Neural cell (in vitro differentiated cells): Measurements from ENCODE around the gene NHSL2. TPM values are rescaled to one million over a fixed set of nuclear protein-coding genes. Genes with fewer than 3 reads are reported as not detected.

Source experiments
- H2AFZ ChIP-seq: fragments of 200-600, 300-800 bp; sonication (generic), shearing (Covaris generic); 2 replicates; pipeline ENCODE4 v1.6.0; 2014; ENCODE audit warnings: low read depth, mild to moderate bottlenecking, antibody characterized with exemption, low read length, moderate library complexity
- H3F3A ChIP-seq: fragments of 200-600 bp; shearing (Covaris generic); 2 replicates; pipeline ENCODE4 v1.6.1; 2016; ENCODE audit warnings: mild to moderate bottlenecking, moderate library complexity, mixed read lengths, antibody characterized with exemption, low read length; ENCODE audit not compliant: insufficient read depth, poor library complexity, severe bottlenecking
- H3K27ac ChIP-seq: fragments of 200-600, 300-800 bp; sonication (generic), shearing (Covaris generic); 2 replicates; pipeline ENCODE4 v1.5.1; 2014; ENCODE audit warnings: mild to moderate bottlenecking, low read length, moderate library complexity
- H3K27me3 ChIP-seq: fragments of 300-800, 200-600 bp; sonication (generic), shearing (Covaris generic); 2 replicates; pipeline ENCODE4 v1.6.0; 2014; ENCODE audit warnings: mild to moderate bottlenecking, low read depth, low read length, moderate library complexity; ENCODE audit not compliant: insufficient read depth
- H3K36me3 ChIP-seq: fragments of 300-800, 200-600 bp; sonication (generic), shearing (Covaris generic); 2 replicates; pipeline ENCODE4 v1.5.1; 2014; ENCODE audit warnings: mild to moderate bottlenecking, antibody characterized with exemption, low read length, moderate library complexity; ENCODE audit not compliant: insufficient read depth
- H3K4me2 ChIP-seq: fragments of 300-800, 200-600 bp; sonication (generic), shearing (Covaris generic); 2 replicates; pipeline ENCODE4 v1.6.0; 2014; ENCODE audit warnings: mild to moderate bottlenecking, low read length
- H3K4me3 ChIP-seq: fragments of 300-800, 200-600 bp; sonication (generic), shearing (Covaris generic); 2 replicates; pipeline ENCODE4 v1.5.1; 2014; ENCODE audit warnings: mild to moderate bottlenecking, low read length, moderate library complexity
- H3K79me2 ChIP-seq: fragments of 200-600 bp; shearing (Covaris generic); replicated peaks from 2 replicates; pipeline ENCODE4 v1.6.0; 2014; ENCODE audit warnings: mild to moderate bottlenecking, low read length, moderate library complexity; ENCODE audit not compliant: insufficient read depth
- H3K9ac ChIP-seq: fragments of 300-800, 200-600 bp; sonication (generic), shearing (Covaris generic); 2 replicates; pipeline ENCODE4 v1.6.1; 2016; ENCODE audit warnings: mild to moderate bottlenecking, low read length, mixed read lengths
- H3K9me2 ChIP-seq: fragments of 200-600 bp; shearing (Covaris generic); 2 replicates; pipeline ENCODE4 v1.6.1; 2016; ENCODE audit warnings: mild to moderate bottlenecking, low read length, mixed read lengths; ENCODE audit not compliant: insufficient read depth
- H3K9me3 ChIP-seq: fragments of 200-600, 300-800 bp; sonication (generic), shearing (Covaris generic); 2 replicates; pipeline ENCODE4 v1.6.1; 2016; ENCODE audit warnings: mild to moderate bottlenecking, mixed run types, low read length, moderate library complexity, mixed read lengths
- H4K20me1 ChIP-seq: fragments of 200-600 bp; shearing (Covaris generic); 2 replicates; pipeline ENCODE4 v1.6.1; 2016; ENCODE audit warnings: mild to moderate bottlenecking, mixed run types; ENCODE audit not compliant: insufficient read depth
- CTCF ChIP-seq: fragments of 450-650 bp; IDR thresholded peaks from 2 replicates; pipeline ENCODE4 v1.5.1; 2014; ENCODE audit warnings: antibody characterized with exemption, mild to moderate bottlenecking, moderate library complexity; ENCODE audit not compliant: poor library complexity, severe bottlenecking
- EP300 ChIP-seq: fragments of 450-650 bp; conservative IDR thresholded peaks from 2 replicates; pipeline ENCODE4 v1.6.1; 2014; ENCODE audit warnings: antibody characterized with exemption, mild to moderate bottlenecking, moderate library complexity; ENCODE audit not compliant: poor library complexity, severe bottlenecking
- EZH2 ChIP-seq: fragments of 200-600, 300-800 bp; shearing (Covaris generic), sonication (generic); IDR thresholded peaks from 2 replicates; pipeline ENCODE4 v1.6.1; 2014; ENCODE audit warnings: antibody characterized with exemption, low read length, borderline replicate concordance, mild to moderate bottlenecking; ENCODE audit not compliant: insufficient read depth, poor library complexity, severe bottlenecking
- MXI1 ChIP-seq: fragments of 450-650 bp; conservative IDR thresholded peaks from 2 replicates; pipeline ENCODE4 v1.6.1; 2014; ENCODE audit warnings: antibody characterized with exemption, mild to moderate bottlenecking; ENCODE audit not compliant: poor library complexity, severe bottlenecking
- POLR2AphosphoS5 ChIP-seq: IDR thresholded peaks from 2 replicates; pipeline ENCODE4 v1.6.1; 2012
- RAD21 ChIP-seq: fragments of 450-650 bp; conservative IDR thresholded peaks from 2 replicates; pipeline ENCODE4 v1.6.1; 2014; ENCODE audit warnings: antibody characterized with exemption, mild to moderate bottlenecking, moderate library complexity
- REST ChIP-seq: IDR thresholded peaks from 2 replicates; pipeline ENCODE4 v1.6.1; 2012; ENCODE audit warnings: borderline replicate concordance
- SMC3 ChIP-seq: fragments of 450-650 bp; conservative IDR thresholded peaks from 2 replicates; pipeline ENCODE4 v1.6.1; 2014; ENCODE audit warnings: antibody characterized with exemption, mild to moderate bottlenecking, moderate library complexity; ENCODE audit not compliant: poor library complexity
- TAF1 ChIP-seq: IDR thresholded peaks from 2 replicates; pipeline ENCODE4 v1.6.1; 2012; ENCODE audit warnings: low read depth
- polyA plus RNA-seq: library from polyadenylated mRNA; depleted of rRNA; stranded (reverse); fragments of >200 nt; gene quantifications from 2 replicates; pipeline ENCODE4 v1.2.3, GENCODE V29; 2014

Gene NHSL2
- polyA plus RNA-seq, 1 donor from 2014 or later = 0.87 TPM

- H3K9me2 ChIP-seq = no peaks in the 10 kb centered on the region
- H3K27ac ChIP-seq = no peak overlapping the region
- H3F3A ChIP-seq = no peaks in the 10 kb centered on the region
- H3K9ac ChIP-seq = no peak overlapping the region
- H3K36me3 ChIP-seq = no peaks in the 10 kb centered on the region
- no peak overlapping the region for H3K4me2 ChIP-seq
- H2AFZ ChIP-seq = no peak overlapping the region
- H3K9me3 ChIP-seq = no peaks in the 10 kb centered on the region
- H3K79me2 ChIP-seq = no peaks in the 10 kb centered on the region
- H3K4me3 ChIP-seq = no peak overlapping the region
- TF ChIP-seq EZH2 = no peak
- TF ChIP-seq REST = no peak
- TF ChIP-seq RAD21 = no peak
- no peak for TF ChIP-seq POLR2AphosphoS5
- TF ChIP-seq SMC3 = no peak
- TF ChIP-seq TAF1 = no peak
- TF ChIP-seq CTCF = no peak
- no peak for TF ChIP-seq EP300
- no peak for TF ChIP-seq MXI1
- H3K27me3 ChIP-seq = no peaks in the 10 kb centered on the region
- H4K20me1 ChIP-seq = no peaks in the 10 kb centered on the region
These were observed 34.7 kb downstream of the NHSL2 start for GRCh38 chrX:71945237-71945805.

GRCh38 chrX:71949363-71949762, 38.7 kb downstream of the NHSL2 start:
- Histone ChIP-seq H3K4me3 (no peak overlapping the region), H3K27me3 (no peaks in the 10 kb centered on the region), H3K9ac (no peak overlapping the region), H2AFZ (no peak overlapping the region), H4K20me1 (no peaks in the 10 kb centered on the region), H3K9me3 (no peaks in the 10 kb centered on the region), H3F3A (no peaks in the 10 kb centered on the region), H3K27ac (no peak overlapping the region), H3K36me3 (no peaks in the 10 kb centered on the region), H3K79me2 (no peaks in the 10 kb centered on the region), H3K4me2 (no peak overlapping the region), H3K9me2 (no peaks in the 10 kb centered on the region)
- TF ChIP-seq CTCF (no peak), SMC3 (no peak), TAF1 (no peak), MXI1 (no peak), EP300 (no peak), EZH2 (no peak), POLR2AphosphoS5 (no peak), RAD21 (no peak), REST (no peak)
